Caco-2 (cell line): ENCODE measurements around the gene BTBD3. TPM values are rescaled to one million over a fixed set of nuclear protein-coding genes. Genes with fewer than 3 reads are reported as not detected.

ENCODE experiments used
- BruUV-seq: library from RNA; stranded (reverse); fragments of 400-500 nt; replicated peaks from 2 replicates; lab custom pipeline; 2021; lab: Mats Ljungman, UMichigan
- CTCF ChIA-PET: fragments of 300-600 bp; sonication (Branson Sonifier 250); formaldehyde crosslinking; loops from one replicate; lab custom pipeline; 2022; ENCODE audit warnings: antibody characterized with exemption; lab: Charles Lee
- POLR2A ChIA-PET: fragments of 300-600 bp; sonication (Branson Sonifier 250); formaldehyde crosslinking; loops from one replicate; lab custom pipeline; 2022; ENCODE audit warnings: antibody characterized with exemption; lab: Charles Lee
- DNase-seq, 2 experiments: peaks; one replicate each; pipeline versions ENCODE4 v3.0.0 to v3.0.0-alpha.2; 2020 to 2022
- H3K27me3 ChIP-seq: replicated peaks from 2 replicates; pipeline ENCODE4 v1.6.0; 2011; ENCODE audit warnings: low read length; ENCODE audit not compliant: control insufficient read depth, insufficient read depth
- H3K36me3 ChIP-seq: 2 replicates; pipeline ENCODE4 v1.5.1; 2011; ENCODE audit warnings: low read length; ENCODE audit not compliant: control insufficient read depth, insufficient read depth
- H3K4me1 ChIP-seq: fragments of 250-450 bp; sonication (Bioruptor Pico); 2 replicates; pipeline ENCODE4 v1.5.1; 2020; ENCODE audit warnings: mild to moderate bottlenecking
- H3K4me3 ChIP-seq: 2 replicates; pipeline ENCODE4 v1.5.1; 2011; ENCODE audit warnings: low read depth, mild to moderate bottlenecking, control low read depth, low read length
- H3K9me3 ChIP-seq: fragments of 250-450 bp; sonication (Bioruptor Pico); 2 replicates; pipeline ENCODE4 v1.5.1; 2020; ENCODE audit warnings: mild to moderate bottlenecking, moderate library complexity
- H3K27ac Mint-ChIP-seq: one replicate; pipeline ENCODE4 v1.8.0; 2022; ENCODE audit warnings: mixed read lengths; ENCODE audit not compliant: unreplicated experiment
- H3K27me3 Mint-ChIP-seq: one replicate; pipeline ENCODE4 v1.8.0; 2022; ENCODE audit warnings: mixed read lengths; ENCODE audit not compliant: insufficient read depth, unreplicated experiment
- H3K36me3 Mint-ChIP-seq: one replicate; pipeline ENCODE4 v1.8.0; 2022; ENCODE audit warnings: mild to moderate bottlenecking, mixed read lengths; ENCODE audit not compliant: insufficient read depth, unreplicated experiment
- H3K4me1 Mint-ChIP-seq: one replicate; pipeline ENCODE4 v1.8.0; 2022; ENCODE audit warnings: low read depth, mixed read lengths; ENCODE audit not compliant: unreplicated experiment
- H3K4me3 Mint-ChIP-seq: one replicate; pipeline ENCODE4 v1.8.0; 2022; ENCODE audit warnings: mild to moderate bottlenecking, moderate library complexity, mixed read lengths; ENCODE audit not compliant: unreplicated experiment
- H3K9me3 Mint-ChIP-seq: one replicate; pipeline ENCODE4 v1.8.0; 2022; ENCODE audit warnings: mixed read lengths; ENCODE audit not compliant: unreplicated experiment
- CTCF ChIP-seq, 2 experiments: fragments of 200-600 bp in 1 of 2; IDR thresholded peaks; 1 replicate in 1 of 2; 2 replicates in 1 of 2; pipeline versions ENCODE4 v1.5.1 to v1.8.0; 2011 to 2022; ENCODE audit warnings: antibody characterized with exemption in 1 of 2, control low read depth in 1 of 2, inconsistent platforms in 1 of 2, low read depth in 1 of 2, low read length in 1 of 2, mild to moderate bottlenecking in 1 of 2, moderate library complexity in 1 of 2; ENCODE audit not compliant: insufficient read depth in 1 of 2, severe bottlenecking in 1 of 2, unreplicated experiment in 1 of 2
- intact Hi-C: fragments of 100-400 bp; cut with micrococcal nuclease; formaldehyde crosslinking; loops from one replicate; pipeline ENCODE4 v1.10.0; 2022; ENCODE audit not compliant: unreplicated experiment
- total RNA-seq: library from RNA; stranded (reverse); gene quantifications from 2 replicates; pipeline ENCODE4 v1.2.3, GENCODE V29; 2022

Gene BTBD3
- total RNA-seq, 1 experiment from 2014 or later = 44.1 TPM

GRCh38 chr20:11891077-11891775 is 26.5 kb upstream of the BTBD3 start:
- ChIA-PET POLR2A (no interaction called here), CTCF (no interaction called here)
- peak overlapping the region; percentile 75 for H3K4me3 Mint-ChIP-seq
- no peaks in the 10 kb centered on the region for H3K27me3 Mint-ChIP-seq
- H3K9me3 Mint-ChIP-seq = no peaks in the 10 kb centered on the region
- H3K4me1 ChIP-seq = peaks cover 10% of the 10 kb centered on the region; the same call in 1 of the 2 replicates
- peaks cover 20% of the 10 kb centered on the region for H3K4me1 Mint-ChIP-seq
- H3K27me3 ChIP-seq = no peaks in the 10 kb centered on the region
- no peak for TF ChIP-seq CTCF (IDR thresholded peaks at IDR 0.05; ENCODE audit: insufficient read depth in 1 of 2, low read depth in 1 of 2, low read length in 1 of 2, severe bottlenecking in 1 of 2, unreplicated experiment in 1 of 2)
- peak; percentile 55 to 80 for DNase-seq
- peak overlapping the region; percentile 85 for H3K4me3 ChIP-seq
- BruUV-seq = no TSS peak
- H3K36me3 ChIP-seq = no peaks in the 10 kb centered on the region
- H3K9me3 ChIP-seq = no peaks in the 10 kb centered on the region
- peaks cover 6% of the 10 kb centered on the region for H3K36me3 Mint-ChIP-seq
- peak overlapping the region; percentile 72 for H3K27ac Mint-ChIP-seq
- intact Hi-C loops = loop anchor here (5.0 to 10.0 kb wide), 2 partner anchors 214 to 1004 kb away; no protein-coding TSS in a partner anchor

- H3K9me3 Mint-ChIP-seq = no peaks in the 10 kb centered on the region
- ChIA-PET POLR2A (no interaction called here), CTCF (no interaction called here)
- no peaks in the 10 kb centered on the region for H3K27me3 Mint-ChIP-seq
- no peaks in the 10 kb centered on the region for H3K9me3 ChIP-seq
- H3K36me3 ChIP-seq = no peaks in the 10 kb centered on the region
- peak overlapping the region; percentile 72 for H3K27ac Mint-ChIP-seq
- peaks cover 6% of the 10 kb centered on the region for H3K36me3 Mint-ChIP-seq
- no peaks in the 10 kb centered on the region for H3K27me3 ChIP-seq
- H3K4me3 Mint-ChIP-seq = peak overlapping the region; percentile 75
- intact Hi-C loops = loop anchor here (1.0 to 10.0 kb wide), 3 partner anchors 70 to 1003 kb away; no protein-coding TSS in a partner anchor
- TF ChIP-seq CTCF (IDR thresholded peaks at IDR 0.05; ENCODE audit: insufficient read depth in 1 of 2, low read depth in 1 of 2, low read length in 1 of 2, severe bottlenecking in 1 of 2, unreplicated experiment in 1 of 2) = no peak
- H3K4me1 ChIP-seq = peaks cover 10% of the 10 kb centered on the region; the same call in 1 of the 2 replicates
- BruUV-seq = TSS peak; percentile 41
- H3K4me3 ChIP-seq = peak overlapping the region; percentile 85
- peaks cover 20% of the 10 kb centered on the region for H3K4me1 Mint-ChIP-seq
- peak; percentile 83 to 84 for DNase-seq
Measured at GRCh38 chr20:11891776-11892545, 25.7 kb upstream of the BTBD3 start.

- peaks cover 21% of the 10 kb centered on the region for H3K4me1 Mint-ChIP-seq
- Histone ChIP-seq H3K4me1 (peaks cover 10% of the 10 kb centered on the region; the same call in 1 of the 2 replicates), H3K4me3 (no peak overlapping the region), H3K27me3 (no peaks in the 10 kb centered on the region), H3K36me3 (no peaks in the 10 kb centered on the region), H3K9me3 (no peaks in the 10 kb centered on the region)
- peaks cover 12% of the 10 kb centered on the region for H3K36me3 Mint-ChIP-seq
- H3K9me3 Mint-ChIP-seq = no peaks in the 10 kb centered on the region
- H3K4me3 Mint-ChIP-seq = no peak overlapping the region
- ChIA-PET CTCF (no interaction called here), POLR2A (no interaction called here)
- BruUV-seq = no TSS peak
- no peak overlapping the region for H3K27ac Mint-ChIP-seq
- DNase-seq = no peak
- no peaks in the 10 kb centered on the region for H3K27me3 Mint-ChIP-seq
- intact Hi-C loops = loop anchor here (5.0 to 10.0 kb wide), 2 partner anchors 217 to 1001 kb away; no protein-coding TSS in a partner anchor
- TF ChIP-seq CTCF (IDR thresholded peaks at IDR 0.05; ENCODE audit: insufficient read depth in 1 of 2, low read depth in 1 of 2, low read length in 1 of 2, severe bottlenecking in 1 of 2, unreplicated experiment in 1 of 2) = no peak
Measured at GRCh38 chr20:11894062-11894461, 23.6 kb upstream of the BTBD3 start.
